ENCODE results near the gene PLA2G2F.

PLA2G2F gene

DNA sequence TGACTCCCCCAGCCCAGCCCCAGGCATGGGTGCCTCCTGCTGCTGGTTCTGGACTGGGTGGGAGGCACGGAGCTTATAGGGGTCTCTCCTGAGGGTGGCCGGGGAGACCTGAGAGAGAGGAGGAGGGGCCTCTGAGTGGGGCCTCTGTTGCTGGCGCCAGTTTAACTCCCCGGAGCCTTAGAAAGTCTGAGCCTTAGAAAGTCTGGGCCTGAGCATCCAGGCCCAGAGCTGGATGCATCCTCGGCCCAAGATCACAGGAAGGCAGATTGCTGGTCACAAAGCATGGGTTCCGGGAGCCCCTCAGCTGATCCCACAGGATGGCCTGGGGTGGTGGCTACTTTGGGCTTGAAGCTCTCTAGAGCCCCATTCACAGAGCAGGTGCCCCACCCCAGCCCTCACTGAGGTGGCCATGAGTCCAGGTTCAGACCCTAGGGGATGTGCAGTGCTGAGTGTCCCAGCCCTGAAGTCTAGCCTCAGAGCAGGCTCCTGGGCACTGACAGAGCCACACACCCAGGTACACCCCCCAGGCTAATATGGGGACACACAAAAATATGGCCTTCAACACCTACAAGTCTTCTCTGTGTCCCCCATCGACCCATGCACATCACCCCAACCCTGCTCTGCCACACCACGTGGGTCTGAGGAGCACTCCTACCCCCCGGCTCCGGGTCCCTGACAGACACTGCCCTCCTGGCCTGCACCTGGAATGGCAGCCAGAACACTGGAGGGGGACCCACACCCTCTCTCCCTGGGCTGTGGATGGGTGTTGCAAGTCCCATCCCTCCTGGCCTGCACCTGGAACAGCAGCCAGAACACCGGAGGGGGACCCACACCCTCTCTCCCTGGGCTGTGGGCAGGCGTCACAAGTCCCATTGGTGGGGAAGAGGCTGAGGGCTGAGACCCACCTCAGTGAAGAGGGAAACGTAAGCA lies 9.7 kb downstream of the PLA2G2F start:
- TF ChIP-seq, protein P1, sequence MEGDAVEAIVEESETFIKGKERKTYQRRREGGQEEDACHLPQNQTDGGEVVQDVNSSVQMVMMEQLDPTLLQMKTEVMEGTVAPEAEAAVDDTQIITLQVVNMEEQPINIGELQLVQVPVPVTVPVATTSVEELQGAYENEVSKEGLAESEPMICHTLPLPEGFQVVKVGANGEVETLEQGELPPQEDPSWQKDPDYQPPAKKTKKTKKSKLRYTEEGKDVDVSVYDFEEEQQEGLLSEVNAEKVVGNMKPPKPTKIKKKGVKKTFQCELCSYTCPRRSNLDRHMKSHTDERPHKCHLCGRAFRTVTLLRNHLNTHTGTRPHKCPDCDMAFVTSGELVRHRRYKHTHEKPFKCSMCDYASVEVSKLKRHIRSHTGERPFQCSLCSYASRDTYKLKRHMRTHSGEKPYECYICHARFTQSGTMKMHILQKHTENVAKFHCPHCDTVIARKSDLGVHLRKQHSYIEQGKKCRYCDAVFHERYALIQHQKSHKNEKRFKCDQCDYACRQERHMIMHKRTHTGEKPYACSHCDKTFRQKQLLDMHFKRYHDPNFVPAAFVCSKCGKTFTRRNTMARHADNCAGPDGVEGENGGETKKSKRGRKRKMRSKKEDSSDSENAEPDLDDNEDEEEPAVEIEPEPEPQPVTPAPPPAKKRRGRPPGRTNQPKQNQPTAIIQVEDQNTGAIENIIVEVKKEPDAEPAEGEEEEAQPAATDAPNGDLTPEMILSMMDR (IDR thresholded peaks at IDR 0.05; ENCODE audit: control insufficient read depth, insufficient read depth, low read depth, low read length, missing control alignments) = no peak
- no peak overlapping the region for H3K4me3 ChIP-seq (ENCODE audit: control insufficient read depth, low read depth, low read length)
- DNase-seq (ENCODE audit: low read depth) = no peak

DNA sequence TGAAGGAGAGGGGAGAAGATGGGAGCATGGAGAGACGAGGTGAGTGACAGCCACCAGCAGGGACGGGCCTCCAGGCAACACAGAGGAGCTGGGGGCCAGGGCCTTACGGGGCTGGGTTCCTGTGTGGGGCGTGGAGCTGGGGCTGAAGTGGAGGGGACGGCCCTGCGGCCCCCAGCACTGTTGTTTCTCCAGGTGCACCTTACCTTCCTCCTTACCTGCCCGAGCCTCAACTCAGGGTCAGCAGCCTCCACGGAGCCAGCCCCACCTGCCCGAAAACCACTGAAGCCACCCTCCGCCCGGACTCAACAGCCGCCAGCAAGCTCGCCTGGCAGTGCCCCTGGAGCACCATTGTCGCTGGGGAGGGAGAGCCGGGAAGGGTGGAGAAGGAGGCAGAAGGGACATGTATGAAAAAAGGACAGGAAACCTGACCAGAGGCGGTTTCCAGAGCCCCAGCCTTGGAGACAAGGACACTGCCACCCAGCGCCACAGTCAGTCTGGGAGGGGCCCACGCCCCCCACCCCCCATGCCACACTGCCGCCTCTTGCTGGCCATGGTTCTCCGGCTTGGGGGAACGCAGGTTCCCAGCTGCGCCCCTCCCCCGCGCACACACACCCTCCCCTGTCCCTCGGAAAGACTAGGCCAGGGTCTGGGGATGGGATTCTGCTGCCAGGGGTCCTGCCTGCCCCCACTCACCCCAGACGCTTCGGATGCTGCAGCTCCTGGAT lies 10.6 kb downstream of the PLA2G2F start:
- TF ChIP-seq, protein P1 (IDR thresholded peaks at IDR 0.05; ENCODE audit: control insufficient read depth, insufficient read depth, low read depth, low read length, missing control alignments) = no peak
- H3K4me3 ChIP-seq (ENCODE audit: control insufficient read depth, low read depth, low read length) = no peak overlapping the region
- no peak for DNase-seq (ENCODE audit: low read depth)

DNA sequence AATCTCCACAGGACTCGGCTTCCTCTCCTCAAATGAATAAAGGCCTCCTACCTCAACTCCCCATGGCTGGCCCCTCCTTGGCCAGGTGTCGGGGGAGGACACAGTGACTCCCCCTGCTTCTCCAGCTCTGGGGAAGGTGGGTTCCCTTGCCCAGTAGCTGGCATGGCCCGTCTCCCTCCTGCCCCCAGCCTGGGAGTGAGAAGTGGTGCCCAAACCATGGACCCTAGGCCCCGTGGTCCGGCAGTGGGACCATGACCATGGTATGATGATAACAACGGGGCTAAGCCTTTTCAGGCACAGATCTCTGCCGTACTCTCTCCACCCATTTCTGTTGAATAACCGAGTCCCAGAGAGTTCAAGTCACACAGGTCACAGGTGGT lies 11.2 kb downstream of the PLA2G2F start:
- TF ChIP-seq, protein P1 (IDR thresholded peaks at IDR 0.05; ENCODE audit: control insufficient read depth, insufficient read depth, low read depth, low read length, missing control alignments) = no peak
- H3K4me3 ChIP-seq (ENCODE audit: control insufficient read depth, low read depth, low read length) = no peak overlapping the region
- DNase-seq (ENCODE audit: low read depth) = no peak

DNA sequence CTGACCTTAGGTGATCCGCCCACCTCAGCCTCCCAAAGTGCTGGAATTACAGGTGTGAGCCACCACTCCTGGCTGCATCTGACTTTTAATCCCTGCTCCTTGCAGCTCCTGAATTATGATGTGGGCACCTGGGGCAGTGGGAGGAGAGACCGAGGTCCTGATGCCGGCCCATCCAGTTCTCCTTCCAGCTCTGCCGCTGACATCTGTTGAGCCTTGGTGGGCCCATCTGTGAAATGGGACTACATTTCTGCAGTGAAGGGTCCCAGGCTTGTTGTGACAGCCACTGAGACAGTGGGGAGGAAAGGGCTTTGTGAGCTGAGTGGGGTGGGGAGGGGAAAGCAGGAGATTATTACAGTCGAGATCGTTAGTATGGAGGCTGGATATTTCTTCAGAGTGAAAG lies 11.8 kb downstream of the PLA2G2F start:
- no peak for DNase-seq (ENCODE audit: low read depth)
- H3K4me3 ChIP-seq (ENCODE audit: control insufficient read depth, low read depth, low read length) = no peak overlapping the region
- TF ChIP-seq, protein P1 (IDR thresholded peaks at IDR 0.05; ENCODE audit: control insufficient read depth, insufficient read depth, low read depth, low read length, missing control alignments) = no peak

DNA sequence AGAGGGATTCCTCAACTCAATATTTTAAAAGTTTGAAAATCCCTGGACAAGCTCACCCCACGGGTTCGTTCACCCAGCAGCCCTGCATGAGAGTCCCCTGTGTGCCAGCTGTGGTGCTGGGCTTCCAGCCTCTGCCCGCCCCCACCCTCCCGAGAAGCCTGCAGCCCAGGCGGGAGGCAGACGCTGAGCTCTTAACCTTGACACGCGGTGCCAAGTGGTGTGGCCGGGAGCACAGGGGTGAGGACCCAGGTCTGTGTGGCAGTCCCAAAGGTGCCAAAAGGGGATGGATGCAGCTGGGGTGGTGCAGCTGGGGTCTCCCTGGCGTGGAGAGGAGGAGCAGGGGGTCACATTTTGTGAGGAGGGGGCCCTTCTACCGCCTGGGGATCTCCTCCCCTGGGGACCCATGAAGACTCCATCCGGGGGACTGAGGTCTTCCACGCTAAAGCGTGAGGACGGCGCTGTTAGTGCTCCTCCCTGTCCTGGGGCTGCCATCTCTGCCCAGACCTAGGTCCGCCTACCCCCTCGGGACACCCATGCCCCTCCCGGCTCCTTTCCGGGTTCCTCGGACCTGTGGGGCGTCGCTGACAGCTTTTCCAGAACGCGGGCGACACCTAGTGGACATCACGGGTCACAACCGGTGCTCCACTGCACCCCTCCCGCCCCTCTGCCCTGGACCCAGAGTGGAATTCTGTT lies 12.9 kb downstream of the PLA2G2F start:
- peak; percentile 4 for DNase-seq (ENCODE audit: low read depth)
- TF ChIP-seq, protein P1 (IDR thresholded peaks at IDR 0.05; ENCODE audit: control insufficient read depth, insufficient read depth, low read depth, low read length, missing control alignments) = peak; percentile 92
- H3K4me3 ChIP-seq (ENCODE audit: control insufficient read depth, low read depth, low read length) = peak overlapping the region; percentile 35

DNA sequence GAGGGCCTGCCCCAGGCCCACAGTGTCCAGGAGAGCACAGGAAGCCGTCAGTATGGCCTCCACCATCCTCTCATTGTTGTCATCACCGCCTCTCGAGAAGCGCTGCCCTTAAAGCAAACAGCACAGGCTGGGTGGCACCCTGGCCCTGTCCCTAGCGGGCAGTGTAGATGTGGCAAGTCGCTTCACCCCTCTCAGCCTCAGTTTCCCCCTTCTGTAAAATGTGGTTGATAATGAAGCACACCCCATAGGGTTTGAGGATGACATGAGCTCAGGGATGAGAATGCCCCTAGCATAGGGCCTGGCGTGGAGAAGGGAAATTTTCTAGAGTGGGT lies 13.4 kb downstream of the PLA2G2F start:
- no peak for DNase-seq (ENCODE audit: low read depth)
- no peak overlapping the region for H3K4me3 ChIP-seq (ENCODE audit: control insufficient read depth, low read depth, low read length)
- TF ChIP-seq, protein P1 (IDR thresholded peaks at IDR 0.05; ENCODE audit: control insufficient read depth, insufficient read depth, low read depth, low read length, missing control alignments) = no peak

All from AG09309 (cell line).